BE2C (cell line): ENCODE data around the gene MESP2.

Experiments used
- DNase-seq: peaks from one replicate; pipeline ENCODE4 v3.0.0-alpha.2; 2020
- H3K27me3 ChIP-seq: fragments of 250-450 bp; sonication (Bioruptor Pico); 2 replicates; pipeline ENCODE4 v1.5.1; 2020; ENCODE audit warnings: mild to moderate bottlenecking
- H3K36me3 ChIP-seq: fragments of 250-450 bp; sonication (Bioruptor Pico); 2 replicates; pipeline ENCODE4 v1.5.1; 2020; ENCODE audit warnings: mild to moderate bottlenecking
- H3K4me1 ChIP-seq: fragments of 250-450 bp; sonication (Bioruptor Pico); 2 replicates; pipeline ENCODE4 v1.5.1; 2020
- H3K4me3 ChIP-seq: 2 replicates; pipeline ENCODE4 v1.5.1; 2011; ENCODE audit warnings: low read depth, low read length
- H3K9me3 ChIP-seq: fragments of 250-450 bp; sonication (Bioruptor Pico); 2 replicates; pipeline ENCODE4 v1.5.1; 2020
- TF ChIP-seq, protein P1 (sequence below): IDR thresholded peaks from 2 replicates; pipeline ENCODE4 v1.5.1; 2012; ENCODE audit warnings: mild to moderate bottlenecking, low read depth, low read length

The MESP2 gene

GRCh38 chr15:89824607-89824867 lies 48.4 kb downstream of the MESP2 start:
- Histone ChIP-seq H3K4me1 (no peaks in the 10 kb centered on the region), H3K27me3 (no peaks in the 10 kb centered on the region; the same call in 1 of the 2 replicates), H3K4me3 (no peak overlapping the region), H3K36me3 (no peaks in the 10 kb centered on the region), H3K9me3 (no peaks in the 10 kb centered on the region)
- TF ChIP-seq, protein P1, sequence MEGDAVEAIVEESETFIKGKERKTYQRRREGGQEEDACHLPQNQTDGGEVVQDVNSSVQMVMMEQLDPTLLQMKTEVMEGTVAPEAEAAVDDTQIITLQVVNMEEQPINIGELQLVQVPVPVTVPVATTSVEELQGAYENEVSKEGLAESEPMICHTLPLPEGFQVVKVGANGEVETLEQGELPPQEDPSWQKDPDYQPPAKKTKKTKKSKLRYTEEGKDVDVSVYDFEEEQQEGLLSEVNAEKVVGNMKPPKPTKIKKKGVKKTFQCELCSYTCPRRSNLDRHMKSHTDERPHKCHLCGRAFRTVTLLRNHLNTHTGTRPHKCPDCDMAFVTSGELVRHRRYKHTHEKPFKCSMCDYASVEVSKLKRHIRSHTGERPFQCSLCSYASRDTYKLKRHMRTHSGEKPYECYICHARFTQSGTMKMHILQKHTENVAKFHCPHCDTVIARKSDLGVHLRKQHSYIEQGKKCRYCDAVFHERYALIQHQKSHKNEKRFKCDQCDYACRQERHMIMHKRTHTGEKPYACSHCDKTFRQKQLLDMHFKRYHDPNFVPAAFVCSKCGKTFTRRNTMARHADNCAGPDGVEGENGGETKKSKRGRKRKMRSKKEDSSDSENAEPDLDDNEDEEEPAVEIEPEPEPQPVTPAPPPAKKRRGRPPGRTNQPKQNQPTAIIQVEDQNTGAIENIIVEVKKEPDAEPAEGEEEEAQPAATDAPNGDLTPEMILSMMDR: no peak
- DNase-seq: no peak

GRCh38 chr15:89825271-89825940 lies 49.3 kb downstream of the MESP2 start:
- no peak overlapping the region for H3K4me3 ChIP-seq
- TF ChIP-seq, protein P1: no peak
- no peak for DNase-seq
- no peaks in the 10 kb centered on the region for H3K36me3 ChIP-seq
- H3K27me3 ChIP-seq: no peaks in the 10 kb centered on the region; the same call in 1 of the 2 replicates
- H3K9me3 ChIP-seq: no peaks in the 10 kb centered on the region
- no peaks in the 10 kb centered on the region for H3K4me1 ChIP-seq

GRCh38 chr15:89826671-89827655 lies 50.8 kb downstream of the MESP2 start:
- no peaks in the 10 kb centered on the region; the same call in 1 of the 2 replicates for H3K27me3 ChIP-seq
- H3K4me3 ChIP-seq: no peak overlapping the region
- no peaks in the 10 kb centered on the region for H3K36me3 ChIP-seq
- no peaks in the 10 kb centered on the region for H3K9me3 ChIP-seq
- DNase-seq: no peak
- TF ChIP-seq, protein P1: no peak
- H3K4me1 ChIP-seq: no peaks in the 10 kb centered on the region

DNA sequence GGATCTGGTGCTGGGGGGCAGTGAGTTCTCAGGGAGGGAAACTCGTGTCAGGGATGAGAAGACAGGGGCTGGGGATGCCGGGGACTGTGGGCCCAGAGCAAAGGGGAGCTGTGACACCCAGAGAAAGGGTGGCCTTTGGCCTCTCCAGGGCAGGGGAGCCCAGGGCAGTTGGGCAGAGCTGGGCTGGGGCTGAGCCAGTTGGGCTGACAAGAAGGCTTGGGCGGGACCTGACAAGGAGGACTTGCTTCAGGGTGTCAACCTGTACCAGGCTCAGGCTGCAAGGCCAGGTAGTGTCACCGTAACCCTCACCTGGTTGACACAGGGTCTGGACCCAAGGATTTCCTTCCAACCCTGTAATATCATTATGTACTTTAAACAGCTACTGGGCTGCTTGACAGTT lies 51.7 kb downstream of the MESP2 start:
- Histone ChIP-seq H3K36me3 (no peaks in the 10 kb centered on the region), H3K9me3 (no peaks in the 10 kb centered on the region), H3K4me1 (no peaks in the 10 kb centered on the region), H3K27me3 (no peaks in the 10 kb centered on the region), H3K4me3 (no peak overlapping the region)
- no peak for DNase-seq
- TF ChIP-seq, protein P1: no peak
